NCI-H510A treated with DMSO at 0.1 percent for 48 hours (cell line): ENCODE measurements around the gene COA1.
"Not testable (repeated sequence)": the region's sequence is repeated elsewhere in the genome, so short reads cannot be mapped to it uniquely, and the experiment has no call there.

Experiments used
- DNase-seq: peaks from one replicate; lab custom pipeline; 2025; lab: John Stamatoyannopoulos, UW

Gene COA1

GRCh38 chr7:43726466-43726865 lies 2.9 kb downstream of the COA1 start:
- no peak for DNase-seq

DNA sequence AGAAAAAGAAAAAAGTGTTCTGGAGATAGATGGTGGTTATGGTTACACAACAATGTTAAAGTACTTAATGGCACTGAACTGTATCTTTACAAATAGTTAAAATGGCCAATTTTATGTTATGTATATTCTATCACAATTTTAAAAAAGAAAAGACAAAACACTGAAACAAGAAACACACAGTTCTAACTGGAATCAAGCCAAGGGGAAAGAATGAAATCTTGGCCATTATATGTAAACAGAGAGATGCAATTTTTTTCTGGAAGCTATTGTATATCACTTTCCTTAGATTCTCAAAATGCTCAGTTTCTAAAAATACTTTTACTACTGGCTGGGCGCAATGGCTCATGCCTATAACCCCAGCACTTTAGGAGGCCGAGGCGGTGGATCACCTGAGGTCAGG lies 4.1 kb downstream of the COA1 start:
- no peak for DNase-seq

DNA sequence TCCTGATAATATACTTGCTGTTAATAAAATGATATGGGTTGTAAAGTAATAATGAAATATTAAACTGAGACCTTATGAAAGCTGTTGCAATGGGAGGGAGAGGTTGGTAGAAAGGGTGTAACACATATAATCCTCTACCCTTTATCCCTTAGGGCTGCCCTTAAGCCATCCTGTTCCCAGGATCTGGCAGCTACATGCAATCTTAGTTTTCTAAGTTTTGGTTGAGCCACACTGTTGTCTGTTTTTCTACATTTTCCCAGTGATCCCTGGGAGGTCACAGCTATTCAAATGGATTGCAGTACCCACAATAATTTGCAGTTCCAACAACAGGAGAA lies 6.3 kb downstream of the COA1 start:
- no peak for DNase-seq

DNA sequence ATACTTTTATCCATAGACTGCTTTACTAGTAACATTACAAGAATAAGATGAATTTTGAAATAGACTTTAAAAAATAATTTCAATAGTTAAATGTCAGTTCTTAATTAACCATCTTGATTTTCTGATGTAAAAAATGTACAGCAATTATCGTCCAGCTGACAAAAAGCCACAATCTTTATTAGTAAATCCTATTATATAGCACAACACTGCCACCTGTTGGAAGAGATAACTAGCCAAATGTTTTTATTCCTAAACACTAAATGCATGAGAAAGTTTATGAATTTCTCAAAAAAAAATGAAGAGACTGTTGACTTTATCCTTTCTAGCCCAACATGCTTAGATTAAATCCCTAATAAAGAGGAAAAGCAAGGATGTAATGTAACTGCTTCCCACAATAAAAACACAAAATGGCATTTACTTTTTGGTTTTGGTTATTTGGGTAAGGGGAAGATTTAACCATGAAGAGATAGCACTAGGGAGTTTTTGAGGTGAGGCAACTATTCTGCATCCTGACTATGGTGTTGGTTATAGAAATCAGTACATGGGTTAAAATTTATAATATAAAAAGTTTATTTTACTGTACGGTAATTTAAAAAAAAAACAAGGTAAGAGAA lies 8.0 kb downstream of the COA1 start:
- DNase-seq: no peak

DNA sequence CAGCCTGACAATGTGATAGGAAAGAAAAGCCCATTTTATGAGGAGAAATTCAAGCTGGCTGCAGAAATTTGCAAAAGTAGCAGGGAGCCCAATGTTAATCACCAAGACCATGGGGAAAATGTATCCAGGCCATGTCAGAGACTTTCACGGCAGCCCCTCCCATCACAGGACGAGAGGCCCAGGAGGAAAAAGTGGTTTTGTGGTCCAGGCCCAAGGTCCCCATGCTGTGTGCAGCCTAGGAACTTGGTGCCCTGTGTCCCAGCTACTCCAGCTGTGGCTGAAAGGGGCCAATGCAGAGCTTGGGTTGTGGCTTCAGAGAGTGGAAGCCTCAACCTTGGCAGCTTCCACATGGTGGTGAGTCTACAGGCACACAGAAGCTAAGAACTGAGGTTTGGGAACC lies 12.7 kb downstream of the COA1 start:
- no peak for DNase-seq

- not testable (repeated sequence) for DNase-seq
These were observed 13.4 kb downstream of the COA1 start for GRCh38 chr7:43715966-43716365.

GRCh38 chr7:43711503-43711902 lies 17.8 kb downstream of the COA1 start:
- no peak for DNase-seq

DNA sequence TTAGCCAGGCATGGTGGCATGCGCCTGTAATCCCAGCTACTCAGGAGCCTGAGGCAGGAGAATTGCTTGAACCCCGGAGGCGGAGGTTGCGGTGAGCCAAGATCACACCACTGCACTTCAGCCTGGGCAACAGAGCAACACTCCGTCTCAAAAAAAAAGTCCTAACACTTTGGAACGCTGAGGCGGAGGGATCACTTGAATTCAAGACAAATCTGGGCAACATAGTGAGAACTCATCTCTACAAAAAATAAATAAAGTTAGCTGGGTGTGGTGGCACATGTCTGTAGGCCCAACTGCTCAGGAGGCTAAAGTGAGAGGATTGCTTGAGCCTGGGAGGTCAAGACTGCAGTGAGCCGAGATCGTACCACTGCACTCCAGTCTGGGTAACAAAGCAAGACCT lies 21.3 kb downstream of the COA1 start:
- not testable (repeated sequence) for DNase-seq

GRCh38 chr7:43703573-43703972 lies 25.8 kb downstream of the COA1 start:
- no peak for DNase-seq

DNA sequence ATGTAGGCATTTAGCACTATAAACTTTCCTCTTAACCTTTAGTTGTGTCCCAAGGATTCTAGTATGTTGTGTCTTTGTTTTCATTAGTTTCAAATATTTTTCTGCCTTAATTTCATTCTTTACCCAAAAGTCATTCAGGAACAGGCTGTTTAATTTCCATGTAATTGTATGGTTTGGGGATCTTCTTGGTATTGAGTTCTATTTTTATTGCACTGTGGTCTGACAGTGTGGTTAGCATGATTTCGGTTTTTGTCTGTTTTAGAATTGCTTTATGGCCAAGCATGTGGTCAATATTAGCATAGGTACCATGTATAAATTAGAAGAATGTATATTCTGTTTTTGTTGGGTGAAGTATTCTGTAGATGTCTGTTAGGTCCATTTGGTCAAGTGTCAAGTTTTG lies 26.3 kb downstream of the COA1 start:
- DNase-seq: no peak

GRCh38 chr7:43701929-43702328 lies 27.4 kb downstream of the COA1 start:
- no peak for DNase-seq

- DNase-seq: no peak
These were observed 27.8 kb downstream of the COA1 start for GRCh38 chr7:43701500-43701854.

GRCh38 chr7:43700646-43701499 lies 28.4 kb downstream of the COA1 start:
- DNase-seq: no peak

GRCh38 chr7:43700059-43700501 lies 29.2 kb downstream of the COA1 start:
- peak; percentile 59 for DNase-seq

DNA sequence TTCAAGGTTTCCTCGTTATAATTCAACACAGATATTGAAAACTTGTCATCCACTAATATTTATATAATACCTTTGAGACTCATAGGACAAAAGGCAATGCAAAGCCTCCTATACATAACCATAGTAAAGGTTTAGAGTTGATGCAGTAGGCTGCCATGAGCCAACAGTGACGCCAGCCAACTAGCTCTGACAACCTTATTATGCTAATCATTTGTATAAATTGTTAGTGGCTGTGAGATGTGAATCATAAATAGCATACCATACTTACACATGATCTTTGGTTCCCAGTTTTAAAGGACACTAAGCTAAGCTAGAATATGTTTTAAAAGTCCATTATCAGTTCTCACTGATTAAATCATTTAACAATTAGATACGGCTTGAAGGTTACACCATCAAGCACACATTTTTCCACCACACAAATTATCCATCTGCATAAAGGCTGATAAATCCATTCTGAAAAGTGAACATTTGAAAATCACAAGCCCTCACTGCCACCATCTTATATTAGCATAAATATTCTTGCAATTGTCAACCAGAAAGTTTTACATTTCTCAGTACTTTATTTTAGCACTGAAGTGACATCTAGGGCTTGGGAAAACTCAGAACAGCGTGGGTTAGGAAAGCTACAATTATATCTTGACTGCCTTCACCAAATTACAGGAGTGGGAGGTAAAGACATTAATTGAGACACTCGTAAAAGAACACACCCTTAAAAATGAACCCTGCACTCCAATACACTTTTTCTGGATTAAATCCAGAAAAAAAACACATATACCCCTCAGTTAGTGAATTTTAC lies 30.7 kb downstream of the COA1 start:
- DNase-seq: no peak

DNA sequence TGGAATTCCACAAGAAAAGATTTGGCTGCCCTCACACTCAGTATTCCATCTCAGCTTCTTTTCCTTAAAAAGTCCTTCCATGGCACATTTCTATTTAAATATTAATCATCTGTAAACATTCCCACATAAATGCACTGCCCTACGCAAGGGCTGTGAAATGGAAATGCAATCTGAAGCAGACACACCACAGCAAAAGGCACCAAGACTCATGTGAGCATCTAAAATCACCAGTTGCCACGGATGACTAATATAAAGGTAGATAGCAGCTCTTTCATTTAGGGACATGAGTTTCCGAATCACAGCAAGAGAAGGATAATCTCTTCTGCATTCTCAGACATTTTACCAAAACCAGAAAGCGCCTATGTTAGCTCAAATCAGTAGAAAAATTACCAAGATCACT lies 31.6 kb downstream of the COA1 start:
- no peak for DNase-seq

GRCh38 chr7:43695365-43695764 lies 34.0 kb downstream of the COA1 start:
- no peak for DNase-seq

GRCh38 chr7:43694399-43694748 lies 34.9 kb downstream of the COA1 start:
- DNase-seq: no peak

- DNase-seq: no peak
These were observed 35.5 kb downstream of the COA1 start for GRCh38 chr7:43693687-43694398.

DNA sequence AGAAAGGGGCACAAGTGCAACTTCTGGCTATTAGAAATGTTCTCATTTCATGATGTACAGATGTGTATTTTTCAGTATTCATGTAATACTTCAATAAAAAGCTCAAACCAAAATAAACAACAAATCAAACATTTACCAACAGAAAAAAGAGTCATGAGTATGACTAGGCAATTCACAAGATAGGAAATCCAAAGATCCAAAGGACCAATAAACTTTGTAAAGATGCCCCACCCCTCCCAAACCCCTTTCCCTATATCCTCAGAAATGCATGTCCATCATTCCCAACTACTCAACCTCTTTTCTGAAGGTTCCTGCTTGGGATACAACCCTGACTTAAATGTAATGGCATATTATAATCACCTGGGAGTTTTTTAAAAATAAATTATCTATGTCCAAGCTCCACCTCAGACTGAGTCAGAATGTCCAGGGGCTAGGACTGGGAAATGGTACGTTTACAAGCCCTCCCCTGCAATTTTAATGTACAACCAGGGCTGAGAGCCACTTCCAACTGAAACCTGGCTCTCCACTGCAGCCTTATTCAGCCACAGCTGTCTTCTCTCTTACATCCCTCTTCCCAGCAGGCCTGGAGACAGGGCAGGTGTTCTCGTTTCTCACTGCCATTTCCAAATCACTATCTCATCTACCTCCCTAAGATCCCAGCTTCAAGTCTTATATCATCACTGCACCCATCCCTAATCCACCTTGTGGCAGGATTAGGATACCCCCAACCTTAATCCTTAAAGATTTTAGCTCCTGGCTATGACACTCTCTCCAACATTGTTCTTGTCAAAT lies 36.5 kb downstream of the COA1 start:
- no peak for DNase-seq

GRCh38 chr7:43691611-43692010 lies 37.7 kb downstream of the COA1 start:
- no peak for DNase-seq

- no peak for DNase-seq
These were observed 40.2 kb downstream of the COA1 start for GRCh38 chr7:43689115-43689514.
